ENCODE measurements around the gene ATP9A. TPM values are rescaled to one million over a fixed set of nuclear protein-coding genes. Genes with fewer than 3 reads are reported as not detected.

The ATP9A gene
- total RNA-seq, 1 donor from 2014 or later, result 25.2 TPM

DNA sequence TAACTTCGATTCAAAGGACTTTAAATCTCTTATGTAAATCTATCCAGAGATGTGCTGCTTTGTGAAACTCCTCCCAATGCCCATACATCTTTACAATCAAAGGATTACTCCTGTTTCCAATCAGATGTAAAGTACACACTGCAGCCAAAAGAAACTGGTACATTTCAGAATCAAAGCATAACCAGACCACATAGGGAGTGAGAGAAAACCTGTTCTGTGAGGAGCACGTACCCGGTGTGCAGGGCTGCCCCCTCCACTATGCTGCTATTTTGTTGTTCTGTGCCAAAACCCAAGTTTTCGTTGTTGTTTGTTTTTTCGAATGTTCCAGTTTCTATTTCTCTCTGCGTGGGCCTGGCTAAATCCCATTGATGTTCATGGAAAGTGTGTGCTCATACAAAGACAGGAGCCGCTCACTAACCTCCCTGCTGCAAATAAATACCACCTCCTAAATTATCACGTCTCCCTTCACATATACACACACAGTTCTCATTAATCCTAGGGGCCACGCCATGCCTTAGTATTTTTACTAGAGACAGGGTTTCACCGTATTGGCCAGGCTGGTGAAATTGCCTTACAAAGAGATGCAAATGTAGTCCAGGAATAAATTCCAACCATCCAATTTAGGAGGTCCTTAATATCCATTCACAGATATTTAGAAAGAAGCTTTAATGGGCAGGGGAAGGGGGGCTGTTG is 52.9 kb downstream of the ATP9A start:
- no peak overlapping the region for H3K27ac ChIP-seq (replicated peaks)

DNA sequence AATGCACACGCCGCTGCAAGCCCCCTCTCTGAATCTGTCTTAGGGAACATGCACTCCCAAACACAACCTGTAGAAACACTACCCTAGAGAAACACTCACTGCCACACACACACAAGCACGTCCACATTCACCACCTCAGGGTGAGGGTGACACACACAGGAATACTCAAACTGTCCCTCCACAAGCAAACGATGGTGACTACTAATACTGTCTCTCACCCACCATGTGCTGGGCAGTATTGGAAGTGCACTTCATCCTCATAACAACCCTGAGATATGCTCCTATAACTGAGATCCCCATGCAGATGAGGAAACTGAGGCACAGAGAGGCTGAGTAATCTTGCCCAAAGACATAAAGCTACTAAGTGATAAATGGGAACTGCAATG is 55.0 kb downstream of the ATP9A start:
- H3K4me3 ChIP-seq, result no peak overlapping the region
- H3K27ac ChIP-seq (replicated peaks), result no peak overlapping the region
- intact Hi-C loops (cut with micrococcal nuclease), result no loop called here
- no peaks in the 10 kb centered on the region for H3K27me3 ChIP-seq (ENCODE audit: low read depth)
- H3K4me1 ChIP-seq, result no peaks in the 10 kb centered on the region
- no peak for DNase-seq
- peaks cover 4% of the 10 kb centered on the region for H3K36me3 ChIP-seq
- TF ChIP-seq, protein P1, sequence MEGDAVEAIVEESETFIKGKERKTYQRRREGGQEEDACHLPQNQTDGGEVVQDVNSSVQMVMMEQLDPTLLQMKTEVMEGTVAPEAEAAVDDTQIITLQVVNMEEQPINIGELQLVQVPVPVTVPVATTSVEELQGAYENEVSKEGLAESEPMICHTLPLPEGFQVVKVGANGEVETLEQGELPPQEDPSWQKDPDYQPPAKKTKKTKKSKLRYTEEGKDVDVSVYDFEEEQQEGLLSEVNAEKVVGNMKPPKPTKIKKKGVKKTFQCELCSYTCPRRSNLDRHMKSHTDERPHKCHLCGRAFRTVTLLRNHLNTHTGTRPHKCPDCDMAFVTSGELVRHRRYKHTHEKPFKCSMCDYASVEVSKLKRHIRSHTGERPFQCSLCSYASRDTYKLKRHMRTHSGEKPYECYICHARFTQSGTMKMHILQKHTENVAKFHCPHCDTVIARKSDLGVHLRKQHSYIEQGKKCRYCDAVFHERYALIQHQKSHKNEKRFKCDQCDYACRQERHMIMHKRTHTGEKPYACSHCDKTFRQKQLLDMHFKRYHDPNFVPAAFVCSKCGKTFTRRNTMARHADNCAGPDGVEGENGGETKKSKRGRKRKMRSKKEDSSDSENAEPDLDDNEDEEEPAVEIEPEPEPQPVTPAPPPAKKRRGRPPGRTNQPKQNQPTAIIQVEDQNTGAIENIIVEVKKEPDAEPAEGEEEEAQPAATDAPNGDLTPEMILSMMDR (IDR thresholded peaks at IDR 0.05; ENCODE audit: borderline replicate concordance), result no peak
- no peaks in the 10 kb centered on the region for H3K9me3 ChIP-seq (replicated peaks)

More for the DNA sequence above, 52.9 kb downstream of the ATP9A start:
- H3K4me1 ChIP-seq, result no peaks in the 10 kb centered on the region
- H3K9me3 ChIP-seq (replicated peaks), result no peaks in the 10 kb centered on the region
- no peak for DNase-seq
- TF ChIP-seq, protein P1 (IDR thresholded peaks at IDR 0.05; ENCODE audit: borderline replicate concordance), result no peak
- no peaks in the 10 kb centered on the region for H3K27me3 ChIP-seq (ENCODE audit: low read depth)
- H3K36me3 ChIP-seq, result peaks cover 4% of the 10 kb centered on the region
- intact Hi-C loops (cut with micrococcal nuclease), result no loop called here
- H3K4me3 ChIP-seq, result no peak overlapping the region

DNA sequence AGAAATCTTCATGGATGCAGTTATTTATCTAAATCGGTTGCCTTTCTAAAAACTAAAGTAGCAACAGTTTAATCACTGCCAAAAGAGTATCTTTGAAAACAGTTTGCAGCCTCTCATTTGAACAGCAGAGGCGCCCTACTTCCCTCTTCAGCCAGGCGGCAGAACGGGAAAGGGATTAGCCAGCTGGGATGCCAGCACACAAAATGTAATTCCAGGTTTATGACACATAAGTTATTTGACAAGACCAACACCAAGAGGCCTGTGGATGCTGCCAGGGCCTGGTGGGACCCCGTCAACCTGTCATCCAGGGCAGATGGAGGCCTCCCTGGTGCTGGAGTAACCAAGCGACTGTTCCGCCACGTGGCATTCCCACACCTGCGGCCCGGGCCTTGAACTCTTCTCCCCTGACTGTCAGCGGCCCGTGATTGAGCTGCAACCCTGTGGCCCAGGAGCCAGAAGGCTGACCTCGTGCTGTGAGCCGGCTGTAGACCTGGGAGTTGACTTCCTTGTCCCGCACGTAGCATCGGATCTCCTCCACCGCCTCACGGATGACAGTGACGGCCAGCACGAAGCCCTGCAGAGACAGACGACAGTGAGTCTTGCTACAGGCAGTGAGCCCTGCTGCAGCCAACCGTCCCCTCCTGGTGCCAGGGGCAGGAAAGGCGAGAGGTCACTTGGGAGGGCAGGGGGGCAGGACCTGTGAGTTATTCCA is 55.5 kb downstream of the ATP9A start:
- DNase-seq, result no peak
- intact Hi-C loops (cut with micrococcal nuclease), result no loop called here
- H3K9me3 ChIP-seq (replicated peaks), result no peaks in the 10 kb centered on the region
- no peaks in the 10 kb centered on the region for H3K4me1 ChIP-seq
- no peak overlapping the region for H3K4me3 ChIP-seq
- TF ChIP-seq, protein P1 (IDR thresholded peaks at IDR 0.05; ENCODE audit: borderline replicate concordance), result no peak
- no peaks in the 10 kb centered on the region for H3K27me3 ChIP-seq (ENCODE audit: low read depth)
- H3K36me3 ChIP-seq, result peaks cover 4% of the 10 kb centered on the region
- H3K27ac ChIP-seq (replicated peaks), result no peak overlapping the region

DNA sequence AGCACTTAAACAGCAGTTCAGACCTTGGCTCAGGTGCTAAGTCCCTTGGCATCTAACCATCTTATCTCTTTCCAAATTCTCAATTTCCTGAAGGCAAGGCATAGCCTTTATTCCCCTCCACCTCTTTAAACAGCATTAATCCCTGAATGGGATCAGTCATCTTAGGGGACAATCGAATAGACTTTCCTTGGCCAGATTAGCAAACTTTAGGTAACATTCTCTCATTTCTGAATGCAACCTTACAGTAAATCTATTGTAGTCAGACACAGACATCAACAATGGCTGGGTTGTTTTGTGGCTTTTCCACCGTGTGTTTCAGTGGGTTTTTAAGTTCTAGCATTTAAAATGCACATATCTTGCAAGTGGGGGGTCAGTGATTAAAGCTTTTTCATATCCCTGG is 56.8 kb downstream of the ATP9A start:
- Histone ChIP-seq H3K27me3 (ENCODE audit: low read depth) (no peaks in the 10 kb centered on the region), H3K27ac (replicated peaks) (no peak overlapping the region), H3K36me3 (peaks cover 4% of the 10 kb centered on the region), H3K4me3 (no peak overlapping the region), H3K4me1 (no peaks in the 10 kb centered on the region), H3K9me3 (replicated peaks) (no peaks in the 10 kb centered on the region)
- intact Hi-C loops (cut with micrococcal nuclease), result no loop called here
- no peak for DNase-seq
- TF ChIP-seq, protein P1 (IDR thresholded peaks at IDR 0.05; ENCODE audit: borderline replicate concordance), result no peak

DNA sequence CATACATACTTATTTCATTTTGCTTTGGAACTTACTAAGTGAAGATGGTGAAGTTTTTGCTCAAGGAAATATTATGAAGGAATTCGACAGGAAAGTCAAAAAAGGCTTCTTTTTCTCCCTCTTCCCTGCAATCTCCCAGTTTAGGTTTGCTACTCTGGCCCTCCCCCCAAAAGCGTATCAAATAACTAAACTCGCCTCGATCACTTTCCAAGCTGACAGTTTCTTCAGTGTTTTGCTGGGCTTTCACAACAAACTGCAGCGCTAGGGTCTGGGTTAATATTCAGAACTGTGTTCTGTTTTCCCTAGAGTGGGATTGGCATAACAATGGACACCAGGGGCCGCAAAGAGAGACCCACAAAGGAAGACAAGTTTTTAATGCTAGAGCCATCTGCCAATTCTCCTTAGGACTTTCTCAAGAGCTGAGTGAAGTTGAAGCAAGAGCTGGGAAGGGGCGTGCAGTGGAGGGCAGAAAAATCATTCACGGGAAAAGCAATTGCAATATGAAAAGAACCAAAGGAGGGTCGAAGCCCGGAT is 57.8 kb downstream of the ATP9A start:
- Histone ChIP-seq H3K27ac (replicated peaks) (no peak overlapping the region), H3K9me3 (replicated peaks) (no peaks in the 10 kb centered on the region), H3K27me3 (ENCODE audit: low read depth) (no peaks in the 10 kb centered on the region), H3K36me3 (peaks cover 4% of the 10 kb centered on the region), H3K4me1 (no peaks in the 10 kb centered on the region), H3K4me3 (no peak overlapping the region)
- intact Hi-C loops (cut with micrococcal nuclease), result no loop called here
- TF ChIP-seq, protein P1 (IDR thresholded peaks at IDR 0.05; ENCODE audit: borderline replicate concordance), result no peak
- no peak for DNase-seq
